ENCODE data around the gene ENPP1. TPM values are rescaled to one million over a fixed set of nuclear protein-coding genes. Genes with fewer than 3 reads are reported as not detected.
"Not testable (repeated sequence)": the region's sequence is repeated elsewhere in the genome, so short reads cannot be mapped to it uniquely, and the experiment has no call there.

The ENPP1 gene
- total RNA-seq, 1 donor from 2014 or later: 4.5 TPM

DNA sequence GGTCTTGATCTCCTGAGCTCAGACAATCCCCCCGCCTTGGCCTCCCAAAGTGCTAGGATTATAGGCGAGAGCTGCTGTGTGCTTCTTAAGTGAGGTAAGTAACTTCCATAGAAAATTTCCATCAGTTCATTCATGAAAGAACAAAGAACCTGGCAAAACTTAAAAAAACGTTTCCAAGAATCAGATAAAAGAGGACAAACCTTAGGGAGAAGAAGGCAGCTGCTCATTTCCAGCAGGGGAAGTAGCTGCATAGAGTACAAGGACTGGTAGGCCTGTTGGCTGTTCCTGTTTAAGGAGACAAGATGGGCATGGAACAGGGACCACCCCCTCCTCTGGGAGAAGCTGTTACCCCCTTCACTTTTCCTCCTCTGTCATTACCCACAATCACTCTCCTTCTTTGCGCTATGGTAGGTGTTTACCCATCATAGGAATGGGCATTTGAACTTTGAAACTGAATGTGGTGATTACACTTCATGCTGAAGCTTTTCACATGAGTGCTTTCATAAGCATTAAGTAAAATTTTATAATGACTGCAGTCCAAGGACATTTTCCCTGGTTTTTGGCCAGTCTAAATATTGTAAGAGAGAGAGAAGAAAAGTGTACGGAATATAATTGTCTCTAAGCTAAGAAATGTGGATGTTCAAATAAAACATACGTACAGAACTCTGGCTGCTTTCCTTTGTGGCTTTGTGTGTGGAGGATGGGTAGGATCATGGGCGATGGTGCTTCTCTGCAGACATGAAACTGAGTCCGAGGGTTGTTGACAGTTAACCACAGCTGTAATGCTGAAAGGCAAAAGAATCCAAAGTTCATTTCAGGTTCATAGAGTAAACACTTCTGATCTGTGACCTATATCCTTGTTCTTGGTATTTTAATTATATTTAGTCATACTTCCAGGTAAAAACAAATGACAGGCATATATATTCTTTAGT lies 86.9 kb downstream of the ENPP1 start:
- DNase-seq (ENCODE audit: low spot score in 2 of 2): no peak

DNA sequence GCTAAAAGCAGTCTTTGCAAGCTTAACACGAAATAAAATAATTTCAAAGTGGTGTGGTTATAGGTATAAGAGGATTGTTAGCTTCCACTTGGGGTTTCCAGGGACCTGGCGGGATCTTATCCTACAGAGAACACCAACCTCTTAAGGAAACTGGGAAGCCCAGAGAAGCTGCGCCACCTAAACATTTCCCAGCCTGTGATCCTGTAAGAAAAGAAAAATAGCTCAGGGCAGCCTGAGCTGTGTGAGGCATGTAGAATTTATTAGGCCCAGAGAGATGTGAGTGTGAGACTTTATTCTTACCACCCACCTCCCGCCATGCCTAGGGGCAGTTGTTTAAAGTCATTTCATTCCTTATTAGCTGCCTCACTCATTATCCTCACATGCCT lies 89.2 kb downstream of the ENPP1 start:
- no peak for DNase-seq (ENCODE audit: low spot score in 2 of 2)
- Histone ChIP-seq H3K4me3 (no peak overlapping the region), H3K36me3 (no peaks in the 10 kb centered on the region), H3K27me3 (no peaks in the 10 kb centered on the region), H3K27ac (no peak overlapping the region), H3K4me1 (peaks cover 0 to 3% of the 10 kb centered on the region in 2 donors), H3K9me3 (no peaks in the 10 kb centered on the region)
- no peak for TF ChIP-seq CTCF (IDR thresholded peaks at IDR 0.05)
- intact Hi-C loops (cut with DNase I): no loop called here

More for the DNA sequence above, 86.9 kb downstream of the ENPP1 start:
- Histone ChIP-seq H3K4me3 (no peak overlapping the region), H3K27me3 (no peaks in the 10 kb centered on the region), H3K27ac (peak overlapping the region in 1 of 2 donors; percentile 22), H3K36me3 (peaks cover 5 to 8% of the 10 kb centered on the region in 2 donors), H3K9me3 (no peaks in the 10 kb centered on the region), H3K4me1 (peaks cover 0 to 3% of the 10 kb centered on the region in 2 donors)
- TF ChIP-seq CTCF (IDR thresholded peaks at IDR 0.05): no peak
- intact Hi-C loops (cut with DNase I): no loop called here

- intact Hi-C loops (cut with DNase I): no loop called here
- no peaks in the 10 kb centered on the region for H3K9me3 ChIP-seq
- peaks cover 0 to 3% of the 10 kb centered on the region in 2 donors for H3K4me1 ChIP-seq
- no peak for DNase-seq (ENCODE audit: low spot score in 2 of 2)
- H3K27ac ChIP-seq: no peak overlapping the region
- no peak for TF ChIP-seq CTCF (IDR thresholded peaks at IDR 0.05)
- no peaks in the 10 kb centered on the region for H3K36me3 ChIP-seq
- H3K4me3 ChIP-seq: no peak overlapping the region
- H3K27me3 ChIP-seq: no peaks in the 10 kb centered on the region
Observed at GRCh38 chr6:131897621-131898020, 89.8 kb downstream of the ENPP1 start.

GRCh38 chr6:131898718-131899117 lies 90.9 kb downstream of the ENPP1 start:
- no peak overlapping the region for H3K27ac ChIP-seq
- intact Hi-C loops (cut with DNase I): no loop called here
- H3K4me1 ChIP-seq: peaks cover 0 to 3% of the 10 kb centered on the region in 2 donors

DNA sequence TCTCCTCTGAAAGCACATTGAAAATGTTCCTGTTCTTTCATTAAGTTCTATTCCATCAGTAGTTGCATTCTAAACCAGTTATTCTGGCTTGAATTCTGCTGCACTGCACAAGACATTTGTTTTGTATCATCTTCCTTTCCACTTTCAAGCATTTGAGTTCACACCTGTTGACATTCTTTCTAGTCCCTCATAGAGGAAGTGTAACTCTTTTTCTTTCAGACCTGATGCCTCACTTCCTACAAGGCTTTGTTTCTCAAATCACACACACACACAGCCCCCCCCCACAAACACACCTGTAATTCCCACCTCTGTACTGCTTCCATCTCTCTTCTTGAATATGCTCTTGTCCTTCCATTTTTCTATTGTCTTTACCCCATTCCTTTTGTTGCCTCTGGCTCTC lies 92.4 kb downstream of the ENPP1 start:
- DNase-seq (ENCODE audit: low spot score in 2 of 2): no peak
- Histone ChIP-seq H3K4me1 (no peaks in the 10 kb centered on the region), H3K27me3 (no peaks in the 10 kb centered on the region), H3K27ac (no peak overlapping the region), H3K36me3 (no peaks in the 10 kb centered on the region), H3K9me3 (no peaks in the 10 kb centered on the region), H3K4me3 (no peak overlapping the region)
- no peak for TF ChIP-seq CTCF (IDR thresholded peaks at IDR 0.05)
- intact Hi-C loops (cut with DNase I): no loop called here

More at GRCh38 chr6:131898718-131899117, 90.9 kb downstream of the ENPP1 start:
- Histone ChIP-seq H3K4me3 (no peak overlapping the region), H3K36me3 (no peaks in the 10 kb centered on the region), H3K9me3 (no peaks in the 10 kb centered on the region), H3K27me3 (no peaks in the 10 kb centered on the region)
- no peak for TF ChIP-seq CTCF (IDR thresholded peaks at IDR 0.05)
- no peak for DNase-seq (ENCODE audit: low spot score in 2 of 2)

DNA sequence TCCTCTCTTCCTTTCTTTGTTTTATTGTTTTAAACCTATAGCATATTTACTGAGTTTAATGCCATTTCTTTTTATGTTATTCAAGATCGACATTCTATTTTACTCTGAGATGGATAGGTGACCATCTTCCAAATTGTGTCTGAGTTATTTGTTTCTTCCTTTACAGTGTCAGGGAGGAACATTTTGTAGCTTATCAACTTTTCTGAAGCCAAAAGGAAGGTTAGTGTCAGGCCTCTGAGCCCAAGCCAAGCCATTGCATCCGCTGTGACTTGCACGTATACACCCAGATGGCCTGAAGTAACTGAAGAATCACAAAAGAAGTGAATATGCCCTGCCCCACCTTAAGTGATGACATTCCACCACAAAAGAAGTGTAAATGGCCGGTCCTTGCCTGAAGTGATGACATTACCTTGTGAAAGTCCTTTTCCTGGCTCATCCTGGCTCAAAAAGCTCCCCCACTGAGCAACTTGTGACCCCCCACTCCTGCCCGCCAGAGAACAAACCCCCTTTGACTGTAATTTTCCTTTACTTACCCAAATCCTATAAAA lies 93.6 kb downstream of the ENPP1 start:
- H3K27me3 ChIP-seq; H3K4me3 ChIP-seq; H3K4me1 ChIP-seq; H3K9me3 ChIP-seq; H3K36me3 ChIP-seq; intact Hi-C loops (cut with DNase I); DNase-seq (ENCODE audit: low spot score in 2 of 2); H3K27ac ChIP-seq: not testable (repeated sequence)

DNA sequence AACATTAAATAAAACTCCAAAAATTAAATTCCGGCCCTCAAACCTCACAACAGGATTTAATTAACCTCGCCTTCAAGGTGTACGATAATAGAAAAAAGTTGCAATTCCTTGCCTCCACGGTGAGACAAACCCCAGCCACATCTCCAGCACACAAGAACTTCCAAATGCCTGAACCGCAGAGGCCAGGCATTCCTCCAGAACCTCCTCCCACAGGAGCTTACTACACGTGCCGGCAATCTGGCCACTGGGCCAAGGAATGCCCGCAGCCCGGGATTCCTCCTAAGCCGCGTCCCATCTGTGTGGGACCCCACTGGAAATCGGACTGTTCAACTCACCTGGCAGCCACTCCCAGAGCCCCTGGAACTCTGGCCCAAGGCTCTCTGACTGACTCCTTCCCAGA lies 95.9 kb downstream of the ENPP1 start:
- intact Hi-C loops (cut with DNase I); H3K4me3 ChIP-seq; DNase-seq (ENCODE audit: low spot score in 2 of 2); H3K9me3 ChIP-seq; H3K27ac ChIP-seq; H3K4me1 ChIP-seq; H3K27me3 ChIP-seq; H3K36me3 ChIP-seq: not testable (repeated sequence)

GRCh38 chr6:131908787-131909186 lies 101.0 kb downstream of the ENPP1 start:
- DNase-seq (ENCODE audit: low spot score in 2 of 2); H3K4me3 ChIP-seq; H3K36me3 ChIP-seq; H3K4me1 ChIP-seq; H3K27ac ChIP-seq; H3K27me3 ChIP-seq; H3K9me3 ChIP-seq: not testable (repeated sequence)
- intact Hi-C loops (cut with DNase I): loop anchor here (5.0 kb wide), 1 partner anchor 126 kb away; no protein-coding TSS in a partner anchor

Data from ascending aorta (tissue), 2 donors.